Mesenchymal stem cell (in vitro differentiated cells and primary cell): ENCODE results near the gene SRMS.

Source experiments
- DNase-seq: peaks from one replicate; pipeline ENCODE4 v3.0.0-alpha.2; 2013
- H2AFZ ChIP-seq: one replicate; pipeline ENCODE4 v1.6.1; 2013; ENCODE audit warnings: low read depth, mild to moderate bottlenecking, control low read depth, inconsistent platforms, low read length, moderate library complexity
- H2AK5ac ChIP-seq: 2 replicates; pipeline ENCODE4 v1.6.1; 2013; ENCODE audit warnings: low read length, moderate library complexity, mild to moderate bottlenecking, inconsistent platforms; ENCODE audit not compliant: severe bottlenecking
- H2BK120ac ChIP-seq: one replicate; pipeline ENCODE4 v1.6.1; 2013; ENCODE audit warnings: low read depth, mild to moderate bottlenecking, inconsistent platforms, low read length, moderate library complexity
- H2BK12ac ChIP-seq, 2 experiments: one replicate each; pipeline ENCODE4 v1.6.1; 2013; ENCODE audit warnings: inconsistent platforms in 2 of 2, low read length in 2 of 2, mild to moderate bottlenecking in 2 of 2, moderate library complexity in 2 of 2, control low read depth in 1 of 2
- H2BK15ac ChIP-seq: one replicate; pipeline ENCODE4 v1.6.1; 2013; ENCODE audit warnings: mild to moderate bottlenecking, low read depth, inconsistent platforms; ENCODE audit not compliant: poor library complexity, severe bottlenecking
- H2BK5ac ChIP-seq: 2 replicates; pipeline ENCODE4 v1.6.1; 2013; ENCODE audit warnings: low read depth, mild to moderate bottlenecking, low read length, control low read depth, inconsistent platforms; ENCODE audit not compliant: poor library complexity, severe bottlenecking
- H3K14ac ChIP-seq, 2 experiments: one replicate each; pipeline ENCODE4 v1.6.1; 2013; ENCODE audit warnings: inconsistent platforms in 2 of 2, low read length in 2 of 2, control low read depth in 1 of 2, mild to moderate bottlenecking in 1 of 2, moderate library complexity in 1 of 2
- H3K18ac ChIP-seq, 2 experiments: one replicate each; pipeline ENCODE4 v1.6.1; 2013; ENCODE audit warnings: inconsistent platforms in 2 of 2, low read length in 2 of 2, control low read depth in 1 of 2, low read depth in 1 of 2, mild to moderate bottlenecking in 1 of 2
- H3K23ac ChIP-seq, 2 experiments: one replicate each; pipeline ENCODE4 v1.6.1; 2013; ENCODE audit warnings: inconsistent platforms in 2 of 2, low read length in 2 of 2, mild to moderate bottlenecking in 2 of 2, moderate library complexity in 2 of 2, control low read depth in 1 of 2
- H3K27ac ChIP-seq: 2 replicates; pipeline ENCODE4 v1.5.1; 2013; ENCODE audit warnings: mild to moderate bottlenecking, moderate library complexity, low read length, control low read depth, inconsistent platforms; ENCODE audit not compliant: poor library complexity, severe bottlenecking
- H3K27me3 ChIP-seq, 2 experiments: 2 replicates each; pipeline versions ENCODE4 v1.6.1 to v1.7.0; 2013; ENCODE audit warnings: low read length in 2 of 2, mild to moderate bottlenecking in 2 of 2, moderate library complexity in 2 of 2, control low read depth in 1 of 2, inconsistent platforms in 1 of 2; ENCODE audit not compliant: control insufficient read depth in 1 of 2, insufficient read depth in 1 of 2
- H3K36me3 ChIP-seq, 2 experiments: 2 replicates each; pipeline versions ENCODE4 v1.6.1 to v1.7.0; 2013; ENCODE audit warnings: low read length in 2 of 2, control low read depth in 1 of 2, inconsistent platforms in 1 of 2, low read depth in 1 of 2, mild to moderate bottlenecking in 1 of 2; ENCODE audit not compliant: insufficient read depth in 2 of 2, control insufficient read depth in 1 of 2
- H3K4ac ChIP-seq, 2 experiments: one replicate each; pipeline ENCODE4 v1.6.1; 2013; ENCODE audit warnings: inconsistent platforms in 2 of 2, low read length in 2 of 2, mild to moderate bottlenecking in 2 of 2, moderate library complexity in 2 of 2, control low read depth in 1 of 2, low read depth in 1 of 2
- H3K4me1 ChIP-seq: 2 replicates; pipeline ENCODE4 v1.6.1; 2013; ENCODE audit warnings: low read depth, low read length, control low read depth; ENCODE audit not compliant: control insufficient read depth, insufficient read depth
- H3K4me2 ChIP-seq: 2 replicates; pipeline ENCODE4 v1.6.1; 2013; ENCODE audit warnings: low read length, mild to moderate bottlenecking, inconsistent platforms; ENCODE audit not compliant: poor library complexity, severe bottlenecking
- H3K4me3 ChIP-seq, 2 experiments: 2 replicates each; pipeline versions ENCODE4 v1.5.1 to v1.7.0; 2013; ENCODE audit warnings: low read length in 2 of 2, mild to moderate bottlenecking in 2 of 2, control low read depth in 1 of 2, low read depth in 1 of 2; ENCODE audit not compliant: insufficient read depth in 1 of 2
- H3K79me1 ChIP-seq: replicated peaks from 2 replicates; pipeline ENCODE4 v1.6.1; 2013; ENCODE audit warnings: mild to moderate bottlenecking, control low read depth, low read length, inconsistent platforms; ENCODE audit not compliant: poor library complexity, severe bottlenecking
- H3K9ac ChIP-seq: 2 replicates; pipeline ENCODE4 v1.7.0; 2013; ENCODE audit warnings: mild to moderate bottlenecking, low read length, moderate library complexity
- H3K9me3 ChIP-seq: 2 replicates; pipeline ENCODE4 v1.7.0; 2013; ENCODE audit warnings: mild to moderate bottlenecking, low read length; ENCODE audit not compliant: control insufficient read depth
- H4K8ac ChIP-seq: one replicate; pipeline ENCODE4 v1.6.1; 2013; ENCODE audit warnings: inconsistent platforms, mild to moderate bottlenecking, low read length, moderate library complexity
- H4K91ac ChIP-seq: one replicate; pipeline ENCODE4 v1.6.1; 2013; ENCODE audit warnings: mild to moderate bottlenecking, low read length, inconsistent platforms
- WGBS: methylation state at CpG from one replicate; pipeline ENCODE4 v1.1.7; 2013; ENCODE audit warnings: mixed read lengths; 5-methylcytosine and 5-hydroxymethylcytosine counted together

The SRMS gene

DNA sequence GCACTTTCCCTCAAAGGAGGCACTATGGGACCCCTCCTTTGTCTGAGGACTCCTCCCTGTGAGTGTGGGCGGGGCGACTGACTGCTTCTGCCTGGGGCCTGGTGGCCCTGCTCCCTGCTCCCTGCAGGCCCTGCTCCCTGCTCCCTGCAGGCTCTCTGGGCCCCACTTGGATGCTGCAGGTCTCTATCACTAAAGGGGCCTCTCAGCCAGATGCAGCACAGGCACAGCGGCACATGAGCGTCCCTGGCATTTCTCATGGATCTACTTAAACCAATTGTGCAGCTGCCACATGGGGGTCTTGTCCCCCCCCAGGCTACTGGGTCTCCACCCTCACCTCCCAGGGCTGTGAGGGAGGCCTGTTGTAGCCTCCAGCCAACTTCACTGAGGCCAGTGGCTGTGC lies 56.5 kb downstream of the SRMS start:
- H2BK120ac ChIP-seq, result no peak overlapping the region
- H4K91ac ChIP-seq, result no peak overlapping the region
- no peak overlapping the region for H2AFZ ChIP-seq
- H3K18ac ChIP-seq, result no peak overlapping the region
- no peak overlapping the region for H2BK15ac ChIP-seq
- WGBS, result 65% methylated on average over 4 of the region's 4 CpGs
- no peak overlapping the region for H3K23ac ChIP-seq
- no peak for DNase-seq
- peaks cover 6% of the 10 kb centered on the region for H3K9me3 ChIP-seq
- peaks cover 28 to 56% of the 10 kb centered on the region in 2 experiments for H3K27me3 ChIP-seq
- no peak overlapping the region for H4K8ac ChIP-seq
- no peak overlapping the region for H3K27ac ChIP-seq
- no peak overlapping the region for H3K14ac ChIP-seq
- H3K4me2 ChIP-seq, result no peak overlapping the region
- H3K4me1 ChIP-seq, result peaks cover 2% of the 10 kb centered on the region
- H3K4ac ChIP-seq, result no peak overlapping the region
- H2AK5ac ChIP-seq, result no peak overlapping the region
- H2BK12ac ChIP-seq, result no peak overlapping the region
- H3K36me3 ChIP-seq, result peaks cover 0 to 4% of the 10 kb centered on the region in 2 experiments
- no peaks in the 10 kb centered on the region for H3K79me1 ChIP-seq
- H2BK5ac ChIP-seq, result no peak overlapping the region
- no peak overlapping the region for H3K9ac ChIP-seq
- no peak overlapping the region for H3K4me3 ChIP-seq
